GM12872 (cell line): ENCODE results near the gene FAT4.

Experiments used
- CTCF ChIP-seq: IDR thresholded peaks from 3 replicates; pipeline ENCODE4 v1.5.1; 2011; ENCODE audit warnings: low read depth, mild to moderate bottlenecking, low read length, moderate library complexity; ENCODE audit not compliant: insufficient read depth

Gene FAT4

DNA sequence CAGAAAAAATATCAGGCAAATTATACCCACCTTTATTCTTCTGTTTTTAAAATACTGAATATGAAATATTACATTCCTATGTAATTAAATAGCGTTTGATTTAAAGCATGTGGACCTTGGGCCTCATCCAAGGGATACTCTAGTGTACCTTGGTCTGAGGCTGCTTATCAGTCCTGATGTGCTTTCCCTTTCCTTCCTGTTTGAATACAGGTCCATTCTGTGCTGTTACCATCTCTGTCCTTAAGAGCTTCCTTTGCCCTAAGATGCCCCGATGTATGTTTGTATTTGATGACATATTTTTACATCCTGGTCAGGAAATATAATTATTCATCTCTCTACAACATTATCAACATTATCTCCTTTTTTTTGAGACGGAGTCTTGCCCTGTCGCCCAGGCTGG lies 24.1 kb downstream of the FAT4 start:
- no peak for TF ChIP-seq CTCF

- no peak for TF ChIP-seq CTCF
These were observed 29.4 kb downstream of the FAT4 start for GRCh38 chr4:125344198-125344597.

GRCh38 chr4:125346616-125347015 lies 31.9 kb downstream of the FAT4 start:
- TF ChIP-seq CTCF, result no peak

GRCh38 chr4:125350470-125351135 lies 35.8 kb downstream of the FAT4 start:
- no peak for TF ChIP-seq CTCF

- no peak for TF ChIP-seq CTCF
These were observed 37.8 kb downstream of the FAT4 start for GRCh38 chr4:125352521-125352920.

DNA sequence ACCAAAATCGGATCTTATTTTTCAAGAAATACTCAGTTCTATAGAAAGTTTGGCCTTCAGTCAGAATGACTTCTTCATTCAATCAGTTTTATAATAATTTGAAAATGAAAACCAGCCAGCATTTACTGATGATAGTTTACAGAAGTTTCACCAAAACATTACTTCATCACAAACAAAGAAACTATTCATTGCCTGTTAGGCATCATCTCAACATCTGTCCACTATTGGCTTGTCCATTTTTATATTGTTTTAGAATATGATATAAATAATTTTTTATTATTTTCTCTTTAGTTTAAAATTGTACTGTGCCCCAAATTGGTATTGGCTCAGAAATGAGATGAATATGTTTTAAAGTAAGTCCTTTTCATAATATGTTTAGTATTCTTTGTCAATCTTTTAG lies 38.4 kb downstream of the FAT4 start:
- TF ChIP-seq CTCF, result no peak

- no peak for TF ChIP-seq CTCF
These were observed 41.0 kb downstream of the FAT4 start for GRCh38 chr4:125355791-125356190.

DNA sequence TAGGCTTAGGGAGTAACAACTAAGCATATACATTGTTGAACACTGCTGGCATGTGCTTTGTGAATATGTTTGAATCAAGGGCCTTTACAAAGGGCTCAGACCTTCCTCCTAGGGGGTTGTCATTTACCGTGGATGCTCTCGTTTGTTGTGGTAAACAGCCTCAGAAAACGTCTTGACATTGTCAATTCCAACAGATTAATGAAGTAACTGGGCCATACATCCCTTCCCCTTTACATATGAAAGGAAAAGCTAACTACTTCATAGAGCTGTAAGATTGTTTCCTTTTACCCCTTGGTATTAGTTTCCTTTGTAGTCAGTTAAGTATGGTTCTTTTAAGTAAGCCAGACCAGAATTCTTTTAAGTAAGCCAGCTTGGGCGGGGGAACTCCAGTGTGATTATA lies 42.9 kb downstream of the FAT4 start:
- TF ChIP-seq CTCF, result no peak
